H1 (cell line): Measurements from ENCODE around the gene GRK5. TPM values are rescaled to one million over a fixed set of nuclear protein-coding genes. Genes with fewer than 3 reads are reported as not detected.

Experiments
- CTCF ChIA-PET: fragments of 300-600 bp; sonication (Branson Sonifier 250); formaldehyde crosslinking; loops from one replicate; lab custom pipeline; 2021; ENCODE audit not compliant: partially characterized antibody; lab: Charles Lee
- POLR2A ChIA-PET: fragments of 300-600 bp; sonication (Branson Sonifier 250); formaldehyde crosslinking; loops from one replicate; lab custom pipeline; 2021; ENCODE audit warnings: inconsistent platforms; ENCODE audit not compliant: partially characterized antibody; lab: Charles Lee
- DNase-seq, 2 experiments: peaks; one replicate each; pipeline versions ENCODE4 v3.0.0 to v3.0.0-alpha.2; 2010 to 2022; ENCODE audit warnings: low spot score in 2 of 2, low read depth in 1 of 2, mixed read lengths in 1 of 2
- FAIRE-seq: peaks from 2 replicates; lab custom pipeline; 2011; peaks lifted over from hg19 to GRCh38; lab: Jason Lieb, UNC
- H2AFZ ChIP-seq: 2 replicates; pipeline ENCODE4 v1.8.1; 2012; ENCODE audit warnings: low read length, inconsistent platforms
- H2AK5ac ChIP-seq: 2 replicates; pipeline ENCODE4 v1.6.1; 2013; ENCODE audit warnings: low read depth, low read length
- H2BK120ac ChIP-seq: replicated peaks from 2 replicates; pipeline ENCODE3; 2013; ENCODE audit warnings: low read depth, low read length, inconsistent platforms
- H2BK12ac ChIP-seq: 2 replicates; pipeline ENCODE4 v1.6.1; 2013; ENCODE audit warnings: low read depth, low read length
- H2BK15ac ChIP-seq: 2 replicates; pipeline ENCODE4 v1.6.1; 2013; ENCODE audit warnings: low read length
- H2BK20ac ChIP-seq: 2 replicates; pipeline ENCODE4 v1.6.1; 2013; ENCODE audit warnings: low read length
- H2BK5ac ChIP-seq: 2 replicates; pipeline ENCODE4 v1.6.1; 2013; ENCODE audit warnings: low read depth, low read length
- H3K14ac ChIP-seq: 2 replicates; pipeline ENCODE4 v1.6.1; 2013; ENCODE audit warnings: inconsistent platforms; ENCODE audit not compliant: insufficient read length
- H3K18ac ChIP-seq: 2 replicates; pipeline ENCODE4 v1.6.1; 2013; ENCODE audit warnings: low read length; ENCODE audit errors: extremely low read depth
- H3K23ac ChIP-seq: 2 replicates; pipeline ENCODE4 v1.6.1; 2013; ENCODE audit warnings: inconsistent platforms; ENCODE audit not compliant: insufficient read length
- H3K23me2 ChIP-seq: 2 replicates; pipeline ENCODE4 v1.6.1; 2013; ENCODE audit warnings: low read depth, low read length
- H3K27ac ChIP-seq: 2 replicates; pipeline ENCODE4 v1.6.1; 2011; ENCODE audit warnings: low read depth, low read length, inconsistent platforms
- H3K27me3 ChIP-seq, 4 experiments: replicated peaks in 1 of 4; 1 replicate in 1 of 4; 2 replicates in 3 of 4; pipeline versions ENCODE4 v1.6.1 to v1.8.1; 2011 to 2013; ENCODE audit warnings: low read length in 3 of 4, mild to moderate bottlenecking in 3 of 4, inconsistent platforms in 2 of 4, mixed read lengths in 2 of 4, moderate library complexity in 1 of 4; ENCODE audit not compliant: control insufficient read depth in 3 of 4, insufficient read depth in 3 of 4; ENCODE audit errors: extremely low read depth in 1 of 4
- H3K36me3 ChIP-seq, 4 experiments: 2 replicates each; pipeline versions ENCODE4 v1.6.1 to v1.8.1; 2011 to 2013; ENCODE audit warnings: mild to moderate bottlenecking in 4 of 4, low read length in 3 of 4, moderate library complexity in 2 of 4, control low read depth in 1 of 4, inconsistent platforms in 1 of 4; ENCODE audit not compliant: insufficient read depth in 4 of 4, control insufficient read depth in 2 of 4
- H3K4ac ChIP-seq: replicated peaks from 2 replicates; pipeline ENCODE3; 2013; ENCODE audit warnings: low read length, low read depth, mixed read lengths, inconsistent platforms; ENCODE audit not compliant: insufficient read length
- H3K4me1 ChIP-seq, 4 experiments: replicated peaks in 1 of 4; 1 replicate in 1 of 4; 2 replicates in 3 of 4; pipeline versions ENCODE4 v1.6.1 to v1.8.1; 2011 to 2013; ENCODE audit warnings: low read length in 3 of 4, inconsistent platforms in 2 of 4, mixed read lengths in 1 of 4; ENCODE audit not compliant: insufficient read depth in 4 of 4, control insufficient read depth in 3 of 4
- H3K4me2 ChIP-seq, 2 experiments: 2 replicates each; pipeline versions ENCODE4 v1.6.1 to v1.8.1; 2011 to 2013; ENCODE audit warnings: low read depth in 2 of 2, low read length in 2 of 2, control low read depth in 1 of 2, inconsistent platforms in 1 of 2, mild to moderate bottlenecking in 1 of 2; ENCODE audit not compliant: insufficient read depth in 1 of 2
- H3K4me3 ChIP-seq, 4 experiments: fragments of 200-600, 300-600 bp in 1 of 4; sonication (generic), shearing (Covaris generic), sonication (Bioruptor Twin) in 1 of 4; 2 replicates each; pipeline versions ENCODE4 v1.5.1 to v1.8.1; 2011 to 2016; ENCODE audit warnings: low read length in 4 of 4, low read depth in 3 of 4, control low read depth in 2 of 4, inconsistent platforms in 2 of 4, mild to moderate bottlenecking in 2 of 4, mixed read lengths in 1 of 4, moderate library complexity in 1 of 4; ENCODE audit not compliant: insufficient read depth in 2 of 4; ENCODE audit errors: extremely low read depth in 1 of 4
- H3K56ac ChIP-seq: replicated peaks from 2 replicates; pipeline ENCODE3; 2013; ENCODE audit warnings: low read depth, mild to moderate bottlenecking, mixed read lengths, low read length, inconsistent platforms; ENCODE audit not compliant: insufficient read length
- H3K79me1 ChIP-seq: 2 replicates; pipeline ENCODE4 v1.6.1; 2013; ENCODE audit warnings: low read depth, low read length, control low read depth
- H3K79me2 ChIP-seq, 2 experiments: 2 replicates each; pipeline versions ENCODE4 v1.6.1 to v1.8.1; 2012 to 2013; ENCODE audit warnings: low read length in 2 of 2, mild to moderate bottlenecking in 2 of 2, inconsistent platforms in 1 of 2; ENCODE audit not compliant: insufficient read depth in 2 of 2, control insufficient read depth in 1 of 2
- H3K9ac ChIP-seq, 4 experiments: replicated peaks in 1 of 4; 1 replicate in 1 of 4; 2 replicates in 3 of 4; pipeline versions ENCODE4 v1.6.1 to v1.8.1; 2011 to 2013; ENCODE audit warnings: low read depth in 3 of 4, low read length in 3 of 4, control low read depth in 2 of 4, mild to moderate bottlenecking in 2 of 4, moderate library complexity in 2 of 4, inconsistent platforms in 1 of 4; ENCODE audit errors: extremely low read depth in 1 of 4
- H3K9me3 ChIP-seq, 2 experiments: 2 replicates each; pipeline versions ENCODE4 v1.6.1 to v1.8.1; 2012 to 2013; ENCODE audit warnings: mild to moderate bottlenecking in 2 of 2, moderate library complexity in 2 of 2, control low read depth in 1 of 2, inconsistent platforms in 1 of 2, low read depth in 1 of 2, low read length in 1 of 2, mixed read lengths in 1 of 2; ENCODE audit not compliant: insufficient read depth in 2 of 2
- H4K20me1 ChIP-seq, 2 experiments: replicated peaks in 1 of 2; 2 replicates each; pipeline versions ENCODE3 to v1.8.1; 2011 to 2013; ENCODE audit warnings: inconsistent platforms in 2 of 2, low read length in 2 of 2, mild to moderate bottlenecking in 1 of 2; ENCODE audit not compliant: insufficient read depth in 2 of 2, control insufficient read depth in 1 of 2
- H4K5ac ChIP-seq: 2 replicates; pipeline ENCODE4 v1.6.1; 2013; ENCODE audit warnings: low read length, low read depth, mixed read lengths, inconsistent platforms; ENCODE audit not compliant: insufficient read length
- H4K8ac ChIP-seq: 2 replicates; pipeline ENCODE4 v1.8.0; 2013; ENCODE audit warnings: mild to moderate bottlenecking, moderate library complexity, low read length, inconsistent platforms; ENCODE audit not compliant: insufficient read depth; ENCODE audit errors: extremely low read depth
- H4K91ac ChIP-seq: replicated peaks from 2 replicates; pipeline ENCODE3; 2013; ENCODE audit warnings: low read length, mixed read lengths, inconsistent platforms; ENCODE audit not compliant: insufficient read length
- ATF2 ChIP-seq: IDR thresholded peaks from 2 replicates; pipeline ENCODE4 v1.6.1; 2012; ENCODE audit warnings: low read length, inconsistent platforms
- WGBS, 2 experiments: shearing (Covaris generic) in 1 of 2; methylation state at CpG; one replicate each; pipeline versions ENCODE4 v1.1.6 to v1.1.7; 2013 to 2015; ENCODE audit warnings: low lambda C conversion rate in 2 of 2, mixed read lengths in 2 of 2, inconsistent platforms in 1 of 2, low coverage in 1 of 2, missing lambda C conversion rate in 1 of 2; ENCODE audit not compliant: insufficient replicate concordance in 2 of 2, insufficient coverage in 1 of 2, insufficient read length in 1 of 2; ENCODE audit errors: extremely low coverage in 1 of 2, missing lambda C conversion rate in 1 of 2; 5-methylcytosine and 5-hydroxymethylcytosine counted together
- polyA plus RNA-seq, 7 experiments: library from polyadenylated mRNA; depleted of rRNA in 3 of 7; stranded (reverse) in 5 of 7; unstranded in 2 of 7; fragments of >200 nt in 5 of 7; fragments of 200-250 nt in 2 of 7; gene quantifications; 1 replicate in 5 of 7; 2 replicates in 1 of 7; 4 replicates in 1 of 7; pipeline versions ENCODE4 v1.2.1 to v1.2.3, GENCODE V29; 2011 to 2013; ENCODE audit warnings: missing spikeins in 2 of 7, mixed read lengths in 2 of 7
- total RNA-seq: library from RNA; stranded (reverse); fragmentation: NEBNext Ultra II Directional; extraction: Animal tissue kit (Norgen Biotek cat#: 25700); gene quantifications from 2 replicates; pipeline ENCODE4 v1.2.1, GENCODE V29; 2021

Gene GRK5
- total and polyA plus RNA-seq, 2 of the 8 experiments (the other 6 are each of a cell fraction or from before 2014, with no cell fraction given), result 0.54 to 2.5 TPM

GRCh38 chr10:119446441-119447277, 239.3 kb downstream of the GRK5 start:
- Histone ChIP-seq H2AK5ac (no peak overlapping the region), H3K79me1 (no peaks in the 10 kb centered on the region), H3K56ac (no peak overlapping the region), H3K36me3 (no peaks in the 10 kb centered on the region), H3K79me2 (no peaks in the 10 kb centered on the region), H2AFZ (no peak overlapping the region), H3K4ac (no peak overlapping the region), H3K4me3 (no peak overlapping the region), H3K9me3 (no peaks in the 10 kb centered on the region), H4K8ac (peak overlapping the region; percentile 3; the same call in 1 of the 2 replicates), H4K20me1 (no peaks in the 10 kb centered on the region), H2BK5ac (no peak overlapping the region), H4K91ac (no peak overlapping the region), H3K27me3 (no peaks in the 10 kb centered on the region), H2BK12ac (no peak overlapping the region), H2BK20ac (no peak overlapping the region), H3K18ac (no peak overlapping the region), H2BK15ac (no peak overlapping the region), H2BK120ac (no peak overlapping the region), H3K14ac (no peak overlapping the region), H3K4me1 (peaks cover 0 to 6% (median 0%) of the 10 kb centered on the region in 4 experiments; a peak in 3 of 7 replicates), H3K27ac (no peak overlapping the region), H3K23ac (no peak overlapping the region), H3K23me2 (no peaks in the 10 kb centered on the region), H4K5ac (no peak overlapping the region), H3K9ac (no peak overlapping the region), H3K4me2 (no peak overlapping the region)
- DNase-seq (no peak), FAIRE-seq (no peak)
- 83% methylated on average over 17 of the region's 21 CpGs; no CpG with 5 or more reads in 1 of the 2 experiments for WGBS, 2 experiments
- CTCF ChIA-PET, result interaction anchor here (1.2 to 6.1 kb wide), 15 partner anchors 7 to 251 kb away, joined by 3 to 57 read pairs (median 8); no protein-coding TSS in a partner anchor
- no peak for TF ChIP-seq ATF2
- POLR2A ChIA-PET, result no interaction called here
